DMS153 treated with DMSO at 0.1 percent for 48 hours (cell line): ENCODE results near the gene TPSB2.
A peak's percentile ranks its signal among the peaks of the same experiment; 100 is the strongest.
"Not testable (repeated sequence)": the region's sequence is repeated elsewhere in the genome, so short reads cannot be mapped to it uniquely, and the experiment has no call there.

ENCODE experiments used
- DNase-seq: peaks from one replicate; lab custom pipeline; 2025; ENCODE audit not compliant: unreplicated experiment; lab: John Stamatoyannopoulos, UW

The TPSB2 gene

GRCh38 chr16:1206786-1207185 is 23.2 kb downstream of the TPSB2 start:
- DNase-seq, result no peak

DNA sequence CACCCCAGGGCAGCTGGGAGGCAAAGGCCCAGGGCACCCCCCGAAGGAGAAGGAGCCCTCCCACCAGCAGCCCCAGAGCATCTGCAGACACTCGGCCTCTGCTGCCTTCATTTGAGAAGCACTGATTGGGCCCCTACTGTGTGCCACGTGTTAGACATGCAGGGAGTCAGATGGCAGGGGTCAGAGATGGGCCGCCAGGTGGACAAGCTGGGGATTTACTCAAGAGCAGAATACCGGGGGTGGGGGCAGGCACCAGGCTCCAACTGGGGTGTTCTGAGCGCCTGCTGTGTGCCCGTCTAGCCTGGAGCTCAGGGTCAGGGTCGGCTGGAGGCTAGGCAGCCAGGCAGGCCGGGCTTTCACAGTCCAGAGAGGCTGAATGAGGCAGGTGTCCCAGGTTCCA is 23.7 kb downstream of the TPSB2 start:
- no peak for DNase-seq

- DNase-seq, result no peak
Measured at GRCh38 chr16:1204933-1205332, 25.1 kb downstream of the TPSB2 start.

GRCh38 chr16:1202274-1202673 is 27.7 kb downstream of the TPSB2 start:
- no peak for DNase-seq

GRCh38 chr16:1201444-1201843 is 28.5 kb downstream of the TPSB2 start:
- DNase-seq, result no peak

- no peak for DNase-seq
Measured at GRCh38 chr16:1200014-1200627, 29.9 kb downstream of the TPSB2 start.

GRCh38 chr16:1199347-1200013 is 30.5 kb downstream of the TPSB2 start:
- DNase-seq, result no peak

DNA sequence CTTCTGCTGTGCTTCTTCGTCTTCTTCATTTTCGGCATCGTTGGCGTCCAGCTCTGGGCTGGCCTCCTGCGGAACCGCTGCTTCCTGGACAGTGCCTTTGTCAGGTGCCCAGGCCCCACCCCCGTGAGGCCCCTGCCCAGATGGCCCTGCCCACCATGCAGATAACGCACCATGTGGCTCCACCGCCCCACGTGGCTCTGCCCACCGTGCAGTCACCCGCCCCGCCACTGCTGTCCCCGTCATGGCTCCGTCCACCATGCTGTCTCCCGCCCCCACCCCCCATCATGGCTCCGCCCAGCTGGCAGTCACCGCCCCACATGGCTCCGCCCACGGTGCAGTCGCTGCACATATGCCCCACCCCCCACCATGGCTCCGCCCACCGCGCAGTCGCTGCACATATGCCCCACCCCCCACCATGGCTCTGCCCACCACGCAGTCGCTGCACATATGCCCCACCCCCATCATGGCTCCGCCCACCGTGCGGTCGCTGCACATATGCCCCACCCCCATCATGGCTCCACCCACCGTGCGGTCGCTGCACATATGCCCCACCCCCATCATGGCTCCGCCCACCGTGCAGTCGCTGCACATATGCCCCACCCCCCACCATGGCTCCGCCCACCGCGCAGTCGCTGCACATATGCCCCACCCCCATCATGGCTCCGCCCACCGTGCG is 31.2 kb downstream of the TPSB2 start:
- not testable (repeated sequence) for DNase-seq

GRCh38 chr16:1198194-1198593 is 31.8 kb downstream of the TPSB2 start:
- DNase-seq, result no peak

DNA sequence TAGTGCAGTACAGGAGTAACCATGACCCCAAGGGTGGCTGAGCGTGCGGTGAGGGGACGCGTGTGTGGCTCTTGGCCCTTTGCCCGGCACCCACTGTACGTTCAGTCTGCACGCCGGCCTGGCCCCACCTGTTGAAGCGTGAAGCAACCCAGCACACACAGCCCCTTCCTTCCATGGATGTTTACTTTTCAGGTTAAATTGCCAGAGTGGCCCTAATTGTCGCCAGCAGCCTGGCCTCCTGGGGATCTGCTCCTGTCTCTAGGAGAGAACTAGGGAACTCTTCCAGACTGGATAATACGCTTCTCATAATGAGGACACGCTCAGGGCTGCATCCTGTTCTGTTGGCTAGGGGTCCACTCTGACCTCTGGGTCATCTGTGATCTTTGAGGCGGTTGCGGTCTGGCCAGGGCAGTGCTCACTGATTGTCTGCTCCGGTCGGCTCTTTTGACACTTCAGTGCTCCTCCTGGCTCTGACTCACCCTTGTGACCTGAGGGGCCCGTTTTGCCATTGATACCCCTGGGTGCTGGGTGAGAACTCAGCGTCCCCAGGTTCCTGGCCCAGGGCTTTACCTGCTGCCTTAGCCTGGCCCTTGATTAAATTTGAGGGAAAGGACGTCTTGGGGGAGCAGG is 32.6 kb downstream of the TPSB2 start:
- peak; percentile 85 for DNase-seq

GRCh38 chr16:1196494-1196893 is 33.5 kb downstream of the TPSB2 start:
- no peak for DNase-seq

- DNase-seq, result no peak
Measured at GRCh38 chr16:1195393-1195666, 34.7 kb downstream of the TPSB2 start.

- DNase-seq, result no peak
Measured at GRCh38 chr16:1194665-1195392, 35.2 kb downstream of the TPSB2 start.

DNA sequence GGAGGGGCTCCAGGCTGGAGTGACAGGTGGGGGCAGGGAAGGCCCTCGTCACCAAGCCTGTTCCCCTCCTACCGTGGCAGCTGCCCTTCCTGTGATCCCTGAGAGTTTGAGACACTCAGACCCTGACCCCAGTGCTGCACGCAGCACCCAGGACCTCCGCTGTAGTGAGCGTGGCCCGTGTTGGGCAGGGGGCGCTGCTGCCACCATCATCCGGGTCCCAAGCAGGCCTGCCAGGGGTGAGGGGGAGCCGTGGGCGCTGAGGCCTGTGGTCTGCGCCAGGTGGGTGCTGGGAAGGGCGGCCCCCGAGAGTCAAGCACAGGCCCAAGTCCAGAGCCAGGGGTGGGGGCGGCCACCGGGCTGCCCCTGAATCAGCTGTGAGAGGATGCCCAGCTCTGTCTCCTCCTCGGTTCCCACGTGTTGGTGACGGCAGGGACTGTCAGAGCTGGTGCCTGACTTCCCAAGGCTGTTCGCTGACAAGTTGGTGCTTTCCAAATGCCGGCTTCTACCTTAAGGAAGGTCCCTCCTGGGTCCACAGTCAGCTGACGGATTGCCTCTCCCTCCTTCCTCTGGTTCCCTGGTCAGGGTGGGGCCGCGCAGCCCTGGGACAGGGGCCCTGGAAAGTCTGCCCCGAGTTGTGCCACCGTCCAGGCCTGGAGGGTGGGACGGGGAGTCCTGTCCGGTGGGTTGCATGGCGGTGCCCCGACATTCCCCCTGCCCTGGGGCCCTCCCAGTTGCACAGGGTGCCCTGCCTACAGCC is 36.0 kb downstream of the TPSB2 start:
- no peak for DNase-seq

DNA sequence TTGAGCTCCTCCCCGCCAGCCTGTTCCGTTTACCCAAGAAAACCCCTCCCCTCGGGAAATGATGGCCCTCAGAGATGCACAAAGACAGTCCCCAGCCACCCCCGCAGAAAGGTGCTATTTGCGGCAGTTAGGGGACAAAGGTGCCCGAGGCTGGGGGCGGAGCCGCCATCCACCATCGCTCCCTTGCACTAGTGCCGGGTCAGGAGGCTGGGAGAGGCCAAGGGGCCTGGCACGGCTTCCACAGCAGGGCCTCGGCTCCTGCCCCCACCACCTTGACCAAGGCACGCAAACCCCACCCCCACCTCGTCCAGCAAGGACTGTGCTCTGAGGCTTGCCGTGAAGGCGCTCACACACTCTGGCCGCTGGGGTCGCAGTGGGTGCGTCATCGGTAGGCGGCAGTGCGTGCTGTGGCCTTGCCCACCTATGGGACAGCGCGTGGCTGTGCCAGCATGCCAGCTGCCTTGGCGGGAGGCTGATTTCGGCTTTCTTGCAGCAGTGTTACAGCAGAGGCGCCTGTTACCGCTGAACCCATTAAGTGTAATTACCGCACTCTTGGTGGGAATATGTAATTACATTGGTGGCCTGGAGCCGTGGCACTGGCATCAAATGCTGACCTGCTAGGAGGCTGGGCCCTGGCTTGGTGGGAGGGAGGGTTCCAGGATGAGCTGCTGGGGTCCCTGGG is 36.7 kb downstream of the TPSB2 start:
- peak; percentile 63 for DNase-seq

- DNase-seq, result no peak
Measured at GRCh38 chr16:1192384-1193073, 37.5 kb downstream of the TPSB2 start.

GRCh38 chr16:1190789-1191188 is 39.2 kb downstream of the TPSB2 start:
- DNase-seq, result not testable (repeated sequence)

DNA sequence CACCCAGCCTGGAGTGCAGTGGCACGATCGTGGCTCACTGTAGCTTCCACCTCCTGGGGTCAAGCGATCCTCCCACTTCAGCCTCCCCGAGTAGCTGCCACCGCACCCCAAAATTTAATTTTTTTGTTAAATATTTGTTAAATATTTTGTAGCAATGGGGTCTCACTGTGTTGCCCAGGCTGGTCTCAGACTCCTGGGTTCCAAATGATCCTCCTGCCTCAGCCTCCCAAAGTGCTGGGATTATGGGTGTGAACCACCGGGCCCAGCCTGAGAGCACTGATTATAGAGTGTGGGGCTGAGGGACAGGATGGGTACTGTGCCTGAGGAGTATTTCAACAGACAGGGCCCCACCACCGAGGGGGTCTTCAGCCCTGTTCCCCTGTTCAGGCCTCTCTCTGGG is 40.5 kb downstream of the TPSB2 start:
- no peak for DNase-seq

DNA sequence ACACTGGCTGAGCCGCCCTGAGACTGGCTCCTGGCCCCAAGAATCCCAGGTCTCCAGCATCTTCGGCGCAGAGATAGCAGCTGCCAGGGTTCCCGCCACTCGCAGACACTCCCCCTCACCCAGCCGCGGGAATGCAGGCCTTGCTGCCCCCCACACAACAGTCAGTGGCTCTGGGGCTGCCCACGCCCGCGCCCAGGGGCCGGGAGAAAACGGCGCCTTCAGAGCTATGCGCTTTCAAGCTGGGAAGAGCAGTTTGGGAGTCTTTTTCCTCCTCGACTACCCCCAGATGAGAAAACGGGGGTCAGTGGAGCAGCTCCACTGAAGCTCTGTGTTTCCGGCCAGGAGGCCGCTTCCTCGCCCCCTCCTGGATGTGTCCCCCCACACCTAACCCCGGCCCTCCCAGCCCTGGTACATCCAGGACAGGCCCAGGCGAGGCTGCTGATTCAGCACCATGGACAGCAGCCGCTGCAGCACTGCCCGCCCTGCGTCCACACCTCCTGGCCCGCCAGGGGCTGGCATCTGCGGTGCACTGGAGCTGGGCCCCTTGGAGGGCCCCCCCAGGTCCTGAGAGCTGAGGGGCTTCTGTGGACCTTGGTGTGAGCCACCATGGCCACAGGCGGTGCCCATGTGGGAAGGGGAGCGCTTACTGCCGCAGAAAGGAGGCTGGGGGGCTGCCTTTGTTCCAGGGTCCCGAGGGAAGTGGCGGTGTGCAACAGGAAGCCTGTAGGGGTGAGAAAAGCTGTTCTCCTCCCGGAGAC is 41.4 kb downstream of the TPSB2 start:
- no peak for DNase-seq
